Activated CD4-positive, alpha-beta memory T cell treated with anti-CD3 and anti-CD28 coated beads, Interleukin-2, amount 10 ng/mL, durations not matched to agents 7 days and 5 days (primary cell): ENCODE results near the gene FSIP1. TPM values are rescaled to one million over a fixed set of nuclear protein-coding genes. Genes with fewer than 3 reads are reported as not detected.

Experiments used
- CTCF ChIA-PET: fragments of 350-600 bp; sonication (Branson Sonifier 250); formaldehyde crosslinking; loops from one replicate; lab custom pipeline; 2021; ENCODE audit warnings: antibody characterized with exemption, inconsistent platforms; lab: Charles Lee
- POLR2A ChIA-PET: fragments of 350-600 bp; sonication (Branson Sonifier 250); formaldehyde crosslinking; loops from one replicate; lab custom pipeline; 2021; ENCODE audit warnings: antibody characterized with exemption; lab: Charles Lee
- DNase-seq: peaks from one replicate; pipeline ENCODE4 v3.0.0-alpha.2; 2020
- H3K27ac Mint-ChIP-seq: one replicate; pipeline ENCODE4 v1.8.0; 2021; ENCODE audit warnings: mild to moderate bottlenecking, mixed read lengths
- H3K27me3 Mint-ChIP-seq: one replicate; pipeline ENCODE4 v1.8.0; 2021; ENCODE audit warnings: mixed read lengths
- H3K36me3 Mint-ChIP-seq: one replicate; pipeline ENCODE4 v1.8.0; 2021; ENCODE audit warnings: low read depth, mixed read lengths
- H3K4me1 Mint-ChIP-seq: one replicate; pipeline ENCODE4 v1.8.0; 2021; ENCODE audit warnings: mixed read lengths
- H3K4me3 Mint-ChIP-seq: one replicate; pipeline ENCODE4 v1.8.0; 2021; ENCODE audit warnings: mild to moderate bottlenecking, mixed read lengths
- H3K9me3 Mint-ChIP-seq: one replicate; pipeline ENCODE4 v1.8.0; 2021; ENCODE audit warnings: mixed read lengths
- total RNA-seq, 2 experiments: library from RNA; stranded (reverse); gene quantifications; one replicate each; pipeline ENCODE4 v1.2.3, GENCODE V29; 2021

Gene FSIP1
- total RNA-seq, 2 experiments from 2014 or later: 0.58 to 0.88 TPM

DNA sequence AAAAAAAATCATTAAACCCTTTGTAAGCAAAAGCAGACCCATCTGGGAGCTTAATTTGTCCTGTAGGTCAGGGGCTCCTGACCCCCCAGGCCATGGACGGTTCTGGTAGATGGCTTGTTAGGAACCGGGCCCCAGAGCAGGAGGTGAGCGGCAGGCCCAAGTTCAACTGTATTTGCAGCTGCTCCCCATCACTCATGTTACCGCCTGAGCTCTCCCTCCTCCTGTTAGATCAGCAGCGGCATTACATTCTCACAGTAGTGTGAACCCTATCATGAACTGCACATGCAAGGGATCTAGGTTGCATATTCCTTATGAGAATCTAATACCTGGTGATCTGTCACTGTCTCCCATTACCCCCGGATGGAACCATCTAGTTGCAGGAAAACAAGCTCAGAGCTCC is 60.7 kb downstream of the FSIP1 start:
- Mint-ChIP-seq H3K4me1 (peaks cover 9% of the 10 kb centered on the region), H3K27me3 (no peaks in the 10 kb centered on the region), H3K27ac (no peak overlapping the region), H3K36me3 (no peaks in the 10 kb centered on the region), H3K4me3 (no peak overlapping the region), H3K9me3 (no peaks in the 10 kb centered on the region)
- POLR2A ChIA-PET: no interaction called here
- no peak for DNase-seq
- CTCF ChIA-PET: interaction anchor here (1.6 kb wide), 1 partner anchor 18 kb away, joined by 4 read pairs; no protein-coding TSS in a partner anchor

DNA sequence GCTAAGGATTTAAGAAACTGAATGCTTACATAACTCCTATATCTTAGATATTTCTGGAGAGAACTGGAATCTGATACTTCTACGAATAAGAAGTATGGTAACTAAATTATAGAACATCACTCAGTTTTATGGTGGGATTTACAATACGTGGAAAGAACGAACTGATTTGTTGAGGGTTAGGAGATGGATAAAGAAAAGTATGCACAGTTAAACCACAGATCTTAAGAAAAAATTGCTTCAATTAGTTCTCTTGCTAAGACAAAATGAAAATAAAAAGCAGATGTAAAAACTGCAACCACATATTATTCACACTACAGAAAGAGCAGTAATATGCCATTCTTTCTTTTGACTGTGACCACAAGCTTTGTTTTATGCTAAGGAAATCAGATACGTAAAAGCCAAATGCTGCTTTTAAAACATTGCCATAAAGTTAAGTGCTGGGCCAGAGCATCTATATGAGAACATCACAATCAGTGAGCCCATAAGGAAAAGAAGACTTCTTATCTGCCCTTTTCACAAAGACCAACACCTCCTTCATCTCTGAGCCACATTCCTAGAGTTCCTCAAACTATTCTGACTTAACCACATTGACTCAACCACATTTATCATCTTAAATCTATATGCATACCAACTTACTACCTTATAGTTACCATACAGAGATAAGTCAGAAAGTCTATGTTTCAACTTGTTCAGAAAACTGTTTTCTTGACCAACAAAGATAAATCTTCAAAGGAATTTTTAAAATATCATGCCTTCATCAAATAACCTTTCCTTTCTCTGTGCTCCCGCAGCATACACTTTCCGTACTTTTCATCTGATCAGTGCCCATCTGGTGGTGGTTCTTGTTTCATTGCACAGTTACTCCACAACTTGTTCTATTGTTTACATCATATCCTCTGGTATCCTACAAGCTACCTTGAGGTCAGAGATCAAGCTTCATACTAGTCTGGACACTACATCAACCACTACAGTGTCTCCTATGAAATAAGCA is 61.7 kb downstream of the FSIP1 start:
- ChIA-PET CTCF (interaction anchor here (1.4 to 1.6 kb wide), 2 partner anchors 19 to 36 kb away, joined by 4 read pairs; no protein-coding TSS in a partner anchor), POLR2A (no interaction called here)
- no peaks in the 10 kb centered on the region for H3K36me3 Mint-ChIP-seq
- peaks cover 9% of the 10 kb centered on the region for H3K4me1 Mint-ChIP-seq
- H3K27ac Mint-ChIP-seq: no peak overlapping the region
- DNase-seq: no peak
- no peaks in the 10 kb centered on the region for H3K9me3 Mint-ChIP-seq
- no peak overlapping the region for H3K4me3 Mint-ChIP-seq
- H3K27me3 Mint-ChIP-seq: no peaks in the 10 kb centered on the region

DNA sequence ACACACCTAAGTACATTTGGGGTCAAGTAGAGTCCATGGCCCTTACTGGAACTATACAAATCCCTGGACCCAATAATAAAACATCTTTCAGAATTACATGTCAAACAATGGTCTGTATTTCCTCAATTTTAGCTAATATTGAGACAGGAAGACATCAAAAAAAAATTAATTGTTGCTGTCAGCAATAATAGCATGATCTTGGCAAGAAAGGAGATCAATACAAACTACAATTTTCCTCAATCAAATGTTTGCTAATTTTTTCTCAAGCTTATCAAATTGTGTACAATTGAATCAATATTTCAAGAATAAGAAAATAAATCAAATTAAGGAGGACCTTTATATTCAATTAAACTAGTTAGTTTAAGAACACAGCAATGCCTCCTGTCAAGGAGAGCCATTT is 62.6 kb downstream of the FSIP1 start:
- POLR2A ChIA-PET: no interaction called here
- DNase-seq: no peak
- Mint-ChIP-seq H3K36me3 (no peaks in the 10 kb centered on the region), H3K4me3 (no peak overlapping the region), H3K9me3 (no peaks in the 10 kb centered on the region), H3K27ac (no peak overlapping the region), H3K4me1 (peaks cover 9% of the 10 kb centered on the region), H3K27me3 (no peaks in the 10 kb centered on the region)
- CTCF ChIA-PET: interaction anchor here (1.4 kb wide), 1 partner anchor 37 kb away, joined by 4 read pairs; no protein-coding TSS in a partner anchor

DNA sequence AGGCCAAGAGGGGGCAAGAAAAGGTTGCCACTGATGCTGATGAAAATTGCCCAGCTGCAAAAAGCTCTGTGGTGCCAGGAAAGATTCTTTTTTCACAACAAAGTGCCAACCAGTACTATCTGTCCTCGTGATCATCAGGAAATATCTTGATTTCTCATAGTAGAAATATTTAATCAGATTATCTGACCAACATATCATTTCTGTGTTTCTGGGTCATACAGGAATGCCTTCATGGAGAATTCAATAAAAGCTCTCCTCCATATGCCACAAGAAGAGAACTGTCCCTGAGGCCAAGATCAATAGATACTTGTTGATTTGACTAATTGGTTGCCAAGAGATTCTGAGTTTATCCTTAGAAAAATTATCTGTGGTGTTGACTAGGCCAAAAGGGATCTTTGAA is 63.5 kb downstream of the FSIP1 start:
- Mint-ChIP-seq H3K9me3 (no peaks in the 10 kb centered on the region), H3K36me3 (no peaks in the 10 kb centered on the region), H3K4me1 (peaks cover 9% of the 10 kb centered on the region), H3K27ac (no peak overlapping the region), H3K27me3 (no peaks in the 10 kb centered on the region), H3K4me3 (no peak overlapping the region)
- DNase-seq: no peak
- CTCF ChIA-PET: no interaction called here
- POLR2A ChIA-PET: no interaction called here

DNA sequence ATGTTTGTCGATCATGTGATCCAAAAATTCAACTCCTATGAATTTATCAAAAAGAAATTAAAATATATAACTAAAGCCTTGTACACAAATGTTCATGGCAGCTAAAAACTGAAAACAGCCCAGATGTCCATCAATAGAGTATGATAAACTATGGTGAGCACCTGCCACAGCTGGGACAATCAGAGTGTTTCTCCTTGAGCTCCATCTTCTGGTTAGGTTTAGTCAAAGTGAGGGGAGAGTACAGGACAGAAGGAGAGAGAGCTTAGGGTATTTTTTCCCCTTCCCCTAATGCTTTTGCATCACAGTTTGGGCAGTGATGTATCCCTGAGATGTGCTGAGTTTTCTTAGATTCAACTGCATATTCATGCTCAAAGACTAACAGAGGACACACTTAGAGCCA is 65.5 kb downstream of the FSIP1 start:
- H3K4me3 Mint-ChIP-seq: no peak overlapping the region
- H3K27me3 Mint-ChIP-seq: no peaks in the 10 kb centered on the region
- no peak for DNase-seq
- no peaks in the 10 kb centered on the region for H3K36me3 Mint-ChIP-seq
- peaks cover 9% of the 10 kb centered on the region for H3K4me1 Mint-ChIP-seq
- H3K27ac Mint-ChIP-seq: no peak overlapping the region
- H3K9me3 Mint-ChIP-seq: no peaks in the 10 kb centered on the region
- ChIA-PET POLR2A (no interaction called here), CTCF (interaction anchor here (1.0 to 1.7 kb wide), 2 partner anchors 31 to 137 kb away, joined by 3 to 4 read pairs; no protein-coding TSS in a partner anchor)

DNA sequence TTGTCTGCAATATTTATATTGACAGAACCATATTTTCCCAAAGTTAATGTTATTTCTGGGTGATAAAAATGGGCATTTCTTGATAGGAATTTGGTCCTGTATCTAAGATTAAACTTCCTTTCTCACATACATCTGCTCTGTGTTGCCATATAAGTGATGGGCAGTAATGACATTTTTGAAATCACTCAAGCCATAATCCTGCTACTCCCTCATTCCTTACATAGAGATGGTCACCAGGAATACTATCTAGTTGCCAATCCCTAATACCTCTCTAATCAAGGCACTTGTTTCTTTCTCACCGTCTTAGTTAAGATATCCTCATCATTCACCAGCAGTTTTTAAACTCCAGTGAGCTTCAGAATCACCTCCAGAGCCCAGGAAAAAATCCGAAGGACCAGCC is 68.4 kb downstream of the FSIP1 start:
- POLR2A ChIA-PET: no interaction called here
- H3K36me3 Mint-ChIP-seq: no peaks in the 10 kb centered on the region
- no peak overlapping the region for H3K27ac Mint-ChIP-seq
- no peak for DNase-seq
- no peaks in the 10 kb centered on the region for H3K9me3 Mint-ChIP-seq
- CTCF ChIA-PET: interaction anchor here (1.4 to 1.5 kb wide), 2 partner anchors 29 to 43 kb away, joined by 4 read pairs; no protein-coding TSS in a partner anchor
- no peak overlapping the region for H3K4me3 Mint-ChIP-seq
- H3K4me1 Mint-ChIP-seq: no peaks in the 10 kb centered on the region
- H3K27me3 Mint-ChIP-seq: no peaks in the 10 kb centered on the region

DNA sequence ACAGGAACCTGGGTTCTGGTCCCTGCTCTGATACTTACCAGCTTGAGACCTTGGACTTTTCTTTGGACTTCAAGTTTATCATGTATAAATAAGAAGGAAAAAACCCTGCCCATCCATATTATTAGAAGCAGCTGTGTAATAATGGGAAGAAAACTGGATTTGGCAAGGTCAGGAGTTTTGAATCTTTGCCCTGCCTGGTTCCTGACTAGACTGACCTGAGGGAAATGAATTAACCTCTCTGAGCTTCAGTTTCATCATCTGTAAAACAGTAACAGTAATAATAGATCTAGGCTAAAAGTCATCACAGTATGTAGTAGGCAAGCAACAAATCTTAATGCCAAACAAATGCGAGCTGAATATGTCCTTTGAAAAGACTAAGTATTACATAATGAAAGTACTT is 68.8 kb downstream of the FSIP1 start:
- H3K4me1 Mint-ChIP-seq: no peaks in the 10 kb centered on the region
- no peak overlapping the region for H3K27ac Mint-ChIP-seq
- no peaks in the 10 kb centered on the region for H3K36me3 Mint-ChIP-seq
- DNase-seq: no peak
- ChIA-PET POLR2A (no interaction called here), CTCF (interaction anchor here (1.4 to 1.5 kb wide), 2 partner anchors 28 to 43 kb away, joined by 4 read pairs; no protein-coding TSS in a partner anchor)
- no peaks in the 10 kb centered on the region for H3K9me3 Mint-ChIP-seq
- no peaks in the 10 kb centered on the region for H3K27me3 Mint-ChIP-seq
- H3K4me3 Mint-ChIP-seq: no peak overlapping the region

DNA sequence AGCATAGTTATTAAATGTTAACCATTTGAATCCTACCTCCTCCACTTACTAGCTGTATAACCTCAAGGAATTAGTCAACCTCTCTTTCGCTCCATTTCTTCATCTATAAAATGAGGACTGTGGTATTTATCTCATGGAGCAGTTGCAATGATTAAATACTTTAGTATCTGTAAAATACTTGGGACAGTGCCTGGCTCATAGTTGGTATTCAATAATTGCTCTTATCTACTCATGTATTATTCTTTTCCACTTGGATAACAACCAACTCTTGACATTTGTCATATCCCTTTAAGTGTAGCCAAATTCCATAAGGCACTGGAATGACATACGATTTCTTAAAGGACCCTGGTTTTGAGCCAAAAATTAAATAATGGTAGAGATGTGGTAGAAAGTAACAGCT is 72.0 kb downstream of the FSIP1 start:
- Mint-ChIP-seq H3K27ac (no peak overlapping the region), H3K4me1 (no peaks in the 10 kb centered on the region), H3K4me3 (no peak overlapping the region), H3K36me3 (no peaks in the 10 kb centered on the region), H3K27me3 (no peaks in the 10 kb centered on the region), H3K9me3 (no peaks in the 10 kb centered on the region)
- CTCF ChIA-PET: no interaction called here
- no peak for DNase-seq
- POLR2A ChIA-PET: no interaction called here

DNA sequence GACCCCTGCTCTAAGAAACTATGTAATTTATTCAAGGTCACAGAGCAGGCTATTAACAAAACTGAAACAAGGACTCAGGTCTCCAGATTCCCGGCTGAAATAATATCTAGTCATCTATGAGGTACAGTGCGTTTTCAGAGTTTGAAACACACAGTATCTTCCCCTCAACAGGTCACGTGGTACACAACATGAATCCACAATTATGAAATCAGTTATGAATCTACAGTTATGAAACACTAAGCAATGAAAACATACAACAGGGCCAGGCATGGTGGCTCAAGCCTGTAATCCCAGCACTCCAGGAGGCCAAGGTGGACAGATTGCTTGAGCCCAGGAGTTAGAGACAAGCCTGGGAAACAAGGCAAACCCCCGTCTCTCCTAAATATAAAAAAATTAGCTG is 72.7 kb downstream of the FSIP1 start:
- H3K27ac Mint-ChIP-seq: no peak overlapping the region
- H3K9me3 Mint-ChIP-seq: no peaks in the 10 kb centered on the region
- no peaks in the 10 kb centered on the region for H3K4me1 Mint-ChIP-seq
- DNase-seq: no peak
- H3K36me3 Mint-ChIP-seq: no peaks in the 10 kb centered on the region
- ChIA-PET POLR2A (no interaction called here), CTCF (no interaction called here)
- H3K4me3 Mint-ChIP-seq: no peak overlapping the region
- no peaks in the 10 kb centered on the region for H3K27me3 Mint-ChIP-seq

DNA sequence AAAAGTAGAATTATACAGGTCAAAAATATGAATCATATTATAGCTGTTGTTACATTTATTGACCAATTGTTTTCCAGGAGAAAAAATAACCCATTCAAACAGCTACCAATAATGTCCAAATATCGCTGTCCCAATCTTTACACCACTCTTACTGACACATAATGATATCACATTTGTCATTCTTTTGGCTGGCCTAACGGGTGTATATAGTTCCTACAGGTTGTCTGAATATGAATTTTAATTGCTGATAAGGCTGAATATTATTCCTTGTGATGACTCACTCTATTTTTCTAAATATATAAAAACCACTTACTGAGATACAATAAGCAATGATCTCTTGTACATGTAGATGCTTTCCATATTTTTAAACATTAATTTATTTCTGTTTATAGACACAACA is 76.4 kb downstream of the FSIP1 start:
- POLR2A ChIA-PET: no interaction called here
- no peaks in the 10 kb centered on the region for H3K4me1 Mint-ChIP-seq

DNA sequence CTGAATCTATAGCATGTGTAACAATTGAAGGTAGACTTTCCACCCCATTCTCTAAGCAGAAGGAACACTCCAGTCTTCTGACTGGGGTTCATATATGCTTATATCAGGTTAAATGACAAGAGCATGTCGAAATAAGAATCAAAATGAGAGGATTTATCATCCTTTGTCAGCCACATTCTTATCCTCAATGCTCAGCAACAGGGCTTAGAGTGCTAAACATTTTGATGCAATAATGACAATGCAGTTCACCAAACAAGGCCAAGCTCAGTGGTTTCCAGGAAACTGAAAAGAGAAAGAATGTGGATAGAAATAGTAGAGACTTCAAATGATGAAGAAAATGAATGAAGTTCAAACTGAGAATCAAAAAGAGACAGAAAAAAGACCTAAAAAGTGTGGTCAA is 78.0 kb downstream of the FSIP1 start:
- Mint-ChIP-seq H3K27ac (no peak overlapping the region), H3K27me3 (no peaks in the 10 kb centered on the region), H3K4me3 (no peak overlapping the region), H3K9me3 (no peaks in the 10 kb centered on the region), H3K36me3 (no peaks in the 10 kb centered on the region), H3K4me1 (no peaks in the 10 kb centered on the region)
- DNase-seq: no peak
- ChIA-PET CTCF (interaction anchor here (1.5 kb wide), 1 partner anchor 52 kb away, joined by 5 read pairs; no protein-coding TSS in a partner anchor), POLR2A (no interaction called here)

More for the DNA sequence above, 76.4 kb downstream of the FSIP1 start:
- H3K36me3 Mint-ChIP-seq: no peaks in the 10 kb centered on the region
- no peaks in the 10 kb centered on the region for H3K9me3 Mint-ChIP-seq
- H3K4me3 Mint-ChIP-seq: no peak overlapping the region
- CTCF ChIA-PET: no interaction called here
- H3K27ac Mint-ChIP-seq: no peak overlapping the region
- no peak for DNase-seq
- H3K27me3 Mint-ChIP-seq: no peaks in the 10 kb centered on the region

DNA sequence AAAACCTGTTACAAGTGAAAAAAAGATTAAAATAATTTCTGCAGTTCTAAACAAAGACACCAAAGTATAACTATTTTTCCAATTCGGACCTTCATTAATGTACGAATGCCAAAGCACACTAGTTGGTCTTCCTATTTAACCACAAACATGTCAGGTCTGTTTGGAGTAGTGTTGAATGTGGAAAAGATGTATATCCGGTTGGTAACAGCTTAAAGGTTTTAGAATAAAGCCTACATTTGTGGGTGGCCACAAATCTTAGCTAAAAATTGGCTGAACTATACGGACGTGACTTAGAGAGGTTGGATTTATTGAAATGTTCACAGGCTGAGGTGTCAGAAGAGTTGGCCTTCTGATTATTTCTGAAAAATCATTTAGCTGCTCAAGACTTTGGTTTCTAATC is 78.4 kb downstream of the FSIP1 start:
- H3K36me3 Mint-ChIP-seq: no peaks in the 10 kb centered on the region
- H3K9me3 Mint-ChIP-seq: no peaks in the 10 kb centered on the region
- H3K27me3 Mint-ChIP-seq: no peaks in the 10 kb centered on the region
- POLR2A ChIA-PET: no interaction called here
- no peaks in the 10 kb centered on the region for H3K4me1 Mint-ChIP-seq
- CTCF ChIA-PET: interaction anchor here (1.5 kb wide), 1 partner anchor 53 kb away, joined by 5 read pairs; no protein-coding TSS in a partner anchor
- no peak for DNase-seq
- H3K4me3 Mint-ChIP-seq: no peak overlapping the region
- no peak overlapping the region for H3K27ac Mint-ChIP-seq

DNA sequence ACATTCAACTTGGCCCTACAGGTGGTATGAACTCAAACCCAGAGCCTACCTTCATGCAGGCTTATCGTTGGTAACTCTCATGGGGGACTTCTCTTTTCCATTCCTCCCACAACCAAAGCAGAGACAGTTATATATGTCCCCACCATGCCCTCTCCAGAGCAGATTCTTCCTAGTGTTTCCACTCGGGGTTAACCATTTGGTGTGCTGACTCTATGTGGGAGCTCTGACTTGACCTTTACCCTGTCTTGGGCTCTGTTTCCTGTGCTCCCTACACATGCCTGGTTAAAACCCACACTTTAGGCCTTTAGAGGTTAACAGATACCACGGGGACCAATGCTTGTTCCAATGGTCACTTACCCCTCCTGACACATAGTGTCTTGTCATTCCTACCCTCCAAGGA is 80.7 kb downstream of the FSIP1 start:
- POLR2A ChIA-PET: no interaction called here
- no peak for DNase-seq
- Mint-ChIP-seq H3K4me3 (no peak overlapping the region), H3K27me3 (no peaks in the 10 kb centered on the region), H3K9me3 (no peaks in the 10 kb centered on the region), H3K36me3 (no peaks in the 10 kb centered on the region), H3K27ac (no peak overlapping the region), H3K4me1 (no peaks in the 10 kb centered on the region)
- CTCF ChIA-PET: interaction anchor here (2.6 kb wide), 1 partner anchor 16 kb away, joined by 9 read pairs; no protein-coding TSS in a partner anchor
